ENCODE data around the gene SYT5.
"Not testable (repeated sequence)": the region's sequence is repeated elsewhere in the genome, so short reads cannot be mapped to it uniquely, and the experiment has no call there.

Gene SYT5

DNA sequence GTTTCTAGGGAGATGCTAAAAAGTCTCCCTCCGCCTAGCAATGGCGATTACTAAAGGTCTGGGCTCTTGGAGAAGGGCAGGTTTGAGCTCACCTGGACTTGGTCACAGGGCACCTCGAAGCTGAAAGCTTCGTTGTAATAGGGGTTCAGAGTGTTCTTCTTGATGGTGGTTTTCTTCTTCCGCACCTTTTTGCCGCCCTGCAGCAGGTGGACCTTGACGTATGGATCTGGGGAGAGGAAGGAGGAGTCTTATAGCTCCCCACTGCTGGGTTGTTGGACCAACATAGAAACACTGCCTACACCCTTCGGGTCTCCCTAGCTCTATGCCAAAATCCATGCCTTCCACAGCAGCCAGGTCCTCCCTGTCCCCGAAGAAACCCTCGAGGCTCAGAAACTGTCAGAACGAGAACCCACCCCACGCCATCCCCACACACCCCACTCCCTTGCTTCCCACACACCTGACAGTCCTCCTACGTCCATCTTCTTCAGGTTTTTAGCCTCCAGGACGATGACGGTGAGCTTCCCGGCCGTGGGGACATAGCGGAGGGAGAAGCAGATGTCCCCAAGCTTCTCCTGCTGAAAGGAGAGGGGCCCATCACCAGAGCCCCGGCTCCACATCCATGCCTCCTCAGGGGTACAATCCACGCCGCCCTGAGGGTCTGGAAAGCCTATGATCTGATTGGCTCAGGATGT, 5.5 kb downstream of the SYT5 start:
- TF ChIP-seq, protein P1, sequence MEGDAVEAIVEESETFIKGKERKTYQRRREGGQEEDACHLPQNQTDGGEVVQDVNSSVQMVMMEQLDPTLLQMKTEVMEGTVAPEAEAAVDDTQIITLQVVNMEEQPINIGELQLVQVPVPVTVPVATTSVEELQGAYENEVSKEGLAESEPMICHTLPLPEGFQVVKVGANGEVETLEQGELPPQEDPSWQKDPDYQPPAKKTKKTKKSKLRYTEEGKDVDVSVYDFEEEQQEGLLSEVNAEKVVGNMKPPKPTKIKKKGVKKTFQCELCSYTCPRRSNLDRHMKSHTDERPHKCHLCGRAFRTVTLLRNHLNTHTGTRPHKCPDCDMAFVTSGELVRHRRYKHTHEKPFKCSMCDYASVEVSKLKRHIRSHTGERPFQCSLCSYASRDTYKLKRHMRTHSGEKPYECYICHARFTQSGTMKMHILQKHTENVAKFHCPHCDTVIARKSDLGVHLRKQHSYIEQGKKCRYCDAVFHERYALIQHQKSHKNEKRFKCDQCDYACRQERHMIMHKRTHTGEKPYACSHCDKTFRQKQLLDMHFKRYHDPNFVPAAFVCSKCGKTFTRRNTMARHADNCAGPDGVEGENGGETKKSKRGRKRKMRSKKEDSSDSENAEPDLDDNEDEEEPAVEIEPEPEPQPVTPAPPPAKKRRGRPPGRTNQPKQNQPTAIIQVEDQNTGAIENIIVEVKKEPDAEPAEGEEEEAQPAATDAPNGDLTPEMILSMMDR (IDR thresholded peaks at IDR 0.05), result no peak
- no peak for TF ChIP-seq ZFX (IDR thresholded peaks at IDR 0.05; ENCODE audit: borderline replicate concordance)
- H3K27ac ChIP-seq, result peak overlapping the region; percentile 78

- TF ChIP-seq, protein P1 (IDR thresholded peaks at IDR 0.05), result 0 out of 2 replicates have a peak, but pooled peaks have one; percentile 5
- no peak for TF ChIP-seq ZFX (IDR thresholded peaks at IDR 0.05; ENCODE audit: borderline replicate concordance)
- H3K27ac ChIP-seq, result peak overlapping the region; percentile 78
Measured at GRCh38 chr19:55173714-55174409, 6.2 kb downstream of the SYT5 start.

DNA sequence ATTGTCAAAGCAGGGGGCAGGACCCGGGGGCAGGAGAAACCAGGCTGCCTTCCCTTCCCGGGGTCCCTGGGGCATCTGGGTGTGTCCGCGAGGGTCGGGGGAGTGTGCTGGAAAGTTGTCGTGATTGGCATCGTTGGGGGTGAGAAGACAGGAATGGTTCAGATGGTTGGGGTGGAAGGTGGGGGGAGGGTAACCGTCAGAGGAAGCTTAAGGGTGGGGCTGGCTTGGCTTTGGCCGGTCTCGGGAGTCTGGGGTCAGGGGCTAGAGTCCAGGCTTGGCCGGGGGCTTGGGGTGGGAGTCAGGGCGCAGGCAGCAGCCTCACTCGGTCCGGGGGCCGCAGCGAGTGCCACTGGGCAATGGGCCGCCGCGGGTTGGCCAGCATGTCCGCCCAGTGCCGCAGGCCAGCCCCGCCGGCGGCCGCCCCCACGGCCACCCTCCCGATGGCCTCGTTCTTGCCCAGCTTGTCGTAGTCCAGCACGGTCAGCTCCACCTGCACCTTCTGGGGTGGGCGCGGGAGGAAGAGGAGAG, 6.8 kb downstream of the SYT5 start:
- peak overlapping the region; percentile 78 for H3K27ac ChIP-seq
- TF ChIP-seq, protein P1 (IDR thresholded peaks at IDR 0.05), result no peak
- no peak for TF ChIP-seq ZFX (IDR thresholded peaks at IDR 0.05; ENCODE audit: borderline replicate concordance)

DNA sequence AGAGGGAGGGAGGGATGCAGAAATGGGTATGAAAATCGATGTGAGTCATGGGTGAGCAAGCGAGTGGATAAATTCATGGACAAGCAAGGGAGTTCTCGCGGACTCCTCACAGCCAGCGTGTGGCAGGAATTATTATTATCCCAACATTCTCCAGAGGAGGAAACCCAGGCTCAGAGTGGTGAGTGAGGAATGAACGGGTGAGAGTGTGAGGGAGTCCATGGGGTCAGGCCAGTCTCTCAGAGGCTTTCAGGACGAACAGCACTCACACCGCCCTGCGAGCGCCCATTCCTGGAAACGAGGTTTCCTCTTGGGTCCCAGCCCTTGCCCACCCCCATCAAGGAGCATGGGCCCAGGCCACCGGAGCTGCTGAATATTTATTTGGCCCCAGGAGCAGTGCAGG, 7.3 kb downstream of the SYT5 start:
- no peak overlapping the region for H3K27ac ChIP-seq
- no peak for TF ChIP-seq ZFX (IDR thresholded peaks at IDR 0.05; ENCODE audit: borderline replicate concordance)

DNA sequence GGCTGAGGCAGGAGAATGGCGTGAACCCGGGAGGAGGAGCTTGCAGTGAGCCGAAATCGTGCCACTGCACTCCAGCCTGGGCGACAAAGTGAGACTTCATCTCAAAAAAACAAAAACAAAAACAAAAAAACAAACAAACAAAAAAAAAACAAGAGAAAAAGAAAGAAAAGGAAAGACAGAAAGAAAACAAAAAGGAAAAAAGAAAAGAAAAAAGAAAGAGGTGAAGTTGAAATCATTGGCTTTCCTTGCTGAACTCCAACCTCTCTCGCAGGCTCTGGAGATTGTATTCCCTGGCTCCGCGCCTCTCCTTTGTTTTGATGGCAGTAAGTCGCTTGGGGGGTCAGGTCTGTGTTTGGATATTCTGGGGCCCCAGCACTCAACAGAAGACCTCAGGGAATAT, 7.8 kb downstream of the SYT5 start:
- H3K27ac ChIP-seq, result not testable (repeated sequence)

DNA sequence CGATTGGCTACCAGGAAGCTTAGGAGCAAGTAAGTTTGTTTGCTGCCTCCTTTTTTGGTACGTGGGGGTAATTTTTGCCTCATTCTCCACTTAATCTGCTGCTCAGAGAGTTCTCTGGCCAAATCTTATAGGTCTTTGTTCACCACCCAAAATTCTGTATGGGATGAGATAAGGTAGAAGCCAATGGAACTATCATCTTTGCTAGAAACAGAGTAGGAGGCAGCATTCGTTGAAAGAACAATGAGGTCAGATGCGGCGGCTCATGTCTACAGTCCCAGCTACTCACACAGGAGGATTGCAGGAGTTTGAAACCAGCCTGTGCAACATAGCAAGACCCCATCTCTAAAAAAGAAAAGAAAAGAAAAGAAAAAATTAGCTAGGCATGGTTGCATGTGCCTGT, 8.6 kb downstream of the SYT5 start:
- no peak overlapping the region for H3K27ac ChIP-seq
- TF ChIP-seq, protein P1 (IDR thresholded peaks at IDR 0.05), result no peak
- no peak for TF ChIP-seq ZFX (IDR thresholded peaks at IDR 0.05; ENCODE audit: borderline replicate concordance)

- H3K27ac ChIP-seq, result no peak overlapping the region
- TF ChIP-seq ZFX (IDR thresholded peaks at IDR 0.05; ENCODE audit: borderline replicate concordance), result no peak
- TF ChIP-seq, protein P1 (IDR thresholded peaks at IDR 0.05), result no peak
Measured at GRCh38 chr19:55169136-55169535, 11.0 kb downstream of the SYT5 start.

DNA sequence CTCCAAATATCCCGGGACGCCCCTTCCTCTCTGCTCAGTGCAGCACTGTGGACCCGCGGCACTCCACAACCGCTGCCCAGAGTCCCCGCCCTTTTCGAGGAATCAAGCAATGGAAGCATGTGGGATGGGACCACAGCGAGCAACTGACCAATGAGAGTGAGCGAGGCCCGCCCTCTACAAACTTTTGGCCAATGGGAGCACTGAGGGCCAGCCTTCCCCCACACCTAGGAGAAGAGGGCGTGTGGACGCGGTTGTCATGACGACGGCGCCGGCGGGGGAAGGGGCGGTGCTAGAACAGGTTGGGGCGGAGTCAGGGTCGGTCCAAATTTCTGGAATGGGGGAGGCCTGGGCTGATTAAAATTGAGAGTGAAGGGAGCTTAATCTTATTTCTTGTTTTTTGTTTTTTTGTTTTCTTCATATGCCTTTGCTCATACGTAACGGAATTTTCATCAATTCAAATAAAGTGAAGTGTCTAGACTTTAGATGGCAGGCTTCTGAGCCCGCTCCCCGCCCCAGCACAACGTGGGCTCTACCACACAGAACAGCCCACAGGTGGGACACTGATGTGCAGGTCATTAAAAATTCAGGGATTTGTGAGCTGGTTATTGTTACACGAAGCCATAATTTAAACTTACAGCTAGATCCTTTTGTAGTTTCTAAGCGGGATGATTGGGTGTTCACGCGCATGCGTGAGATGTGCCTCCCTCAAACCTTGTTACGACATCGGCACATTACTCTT, 13.4 kb downstream of the SYT5 start, which contains the start of gene DNAAF3:
Gene DNAAF3 (minus strand): TSS at position 84 of the 739 bp plus-strand sequence. CDS start 200 bp downstream, outside the sequence.
- no peak for TF ChIP-seq ZFX (IDR thresholded peaks at IDR 0.05; ENCODE audit: borderline replicate concordance)
- TF ChIP-seq, protein P1 (IDR thresholded peaks at IDR 0.05), result no peak
- H3K27ac ChIP-seq, result peak within 1 kb of the TSS; percentile 91

All from 22Rv1 (cell line).